A549 (cell line): ENCODE measurements around the gene DAGLB.

Experiments used
- BHLHE40 ChIP-seq: IDR thresholded peaks from 2 replicates; pipeline ENCODE4 v1.6.1; 2012; ENCODE audit warnings: low read depth, low read length, inconsistent platforms
- JUN ChIP-seq, 2 experiments: fragments of >200 bp; sonication (Bioruptor Twin); formaldehyde crosslinking; IDR thresholded peaks; 2 replicates in 1 of 2; 3 replicates in 1 of 2; pipeline ENCODE4 v1.6.1; 2016 to 2017
- MAFK ChIP-seq: fragments of 450-650 bp; IDR thresholded peaks from 2 replicates; pipeline ENCODE4 v1.6.1; 2014; ENCODE audit not compliant: partially characterized antibody
- SMC3 ChIP-seq: fragments of >200 bp; sonication (Bioruptor Twin); formaldehyde crosslinking; IDR thresholded peaks from 3 replicates; pipeline ENCODE4 v1.6.1; 2018; ENCODE audit warnings: inconsistent platforms
- TF ChIP-seq, protein P1 (sequence below): fragments of 150-350 bp; IDR thresholded peaks from 2 replicates; pipeline ENCODE4 v1.6.1; 2014; ENCODE audit warnings: low read depth, mild to moderate bottlenecking, low read length
- TF ChIP-seq, protein P2 (sequence below): fragments of >200 bp; sonication (Bioruptor Twin); formaldehyde crosslinking; IDR thresholded peaks from 3 replicates; pipeline ENCODE4 v1.5.1; 2016
- TF ChIP-seq, protein P3 (sequence below): IDR thresholded peaks from 2 replicates; pipeline ENCODE4 v1.6.1; 2012

DNA sequence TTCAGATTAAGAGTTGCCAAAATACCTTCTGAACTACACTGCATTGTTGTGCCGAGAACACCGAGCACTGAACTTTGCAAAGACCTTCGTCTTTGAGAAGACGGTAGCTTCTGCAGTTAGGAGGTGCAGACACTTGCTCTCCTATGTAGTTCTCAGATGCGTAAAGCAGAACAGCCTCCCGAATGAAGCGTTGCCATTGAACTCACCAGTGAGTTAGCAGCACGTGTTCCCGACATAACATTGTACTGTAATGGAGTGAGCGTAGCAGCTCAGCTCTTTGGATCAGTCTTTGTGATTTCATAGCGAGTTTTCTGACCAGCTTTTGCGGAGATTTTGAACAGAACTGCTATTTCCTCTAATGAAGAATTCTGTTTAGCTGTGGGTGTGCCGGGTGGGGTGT lies 45.0 kb downstream of the DAGLB start:
- TF ChIP-seq MAFK, result no peak
- TF ChIP-seq, protein P1, sequence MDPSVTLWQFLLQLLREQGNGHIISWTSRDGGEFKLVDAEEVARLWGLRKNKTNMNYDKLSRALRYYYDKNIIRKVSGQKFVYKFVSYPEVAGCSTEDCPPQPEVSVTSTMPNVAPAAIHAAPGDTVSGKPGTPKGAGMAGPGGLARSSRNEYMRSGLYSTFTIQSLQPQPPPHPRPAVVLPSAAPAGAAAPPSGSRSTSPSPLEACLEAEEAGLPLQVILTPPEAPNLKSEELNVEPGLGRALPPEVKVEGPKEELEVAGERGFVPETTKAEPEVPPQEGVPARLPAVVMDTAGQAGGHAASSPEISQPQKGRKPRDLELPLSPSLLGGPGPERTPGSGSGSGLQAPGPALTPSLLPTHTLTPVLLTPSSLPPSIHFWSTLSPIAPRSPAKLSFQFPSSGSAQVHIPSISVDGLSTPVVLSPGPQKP, result no peak
- no peak for TF ChIP-seq BHLHE40
- TF ChIP-seq, protein P2, sequence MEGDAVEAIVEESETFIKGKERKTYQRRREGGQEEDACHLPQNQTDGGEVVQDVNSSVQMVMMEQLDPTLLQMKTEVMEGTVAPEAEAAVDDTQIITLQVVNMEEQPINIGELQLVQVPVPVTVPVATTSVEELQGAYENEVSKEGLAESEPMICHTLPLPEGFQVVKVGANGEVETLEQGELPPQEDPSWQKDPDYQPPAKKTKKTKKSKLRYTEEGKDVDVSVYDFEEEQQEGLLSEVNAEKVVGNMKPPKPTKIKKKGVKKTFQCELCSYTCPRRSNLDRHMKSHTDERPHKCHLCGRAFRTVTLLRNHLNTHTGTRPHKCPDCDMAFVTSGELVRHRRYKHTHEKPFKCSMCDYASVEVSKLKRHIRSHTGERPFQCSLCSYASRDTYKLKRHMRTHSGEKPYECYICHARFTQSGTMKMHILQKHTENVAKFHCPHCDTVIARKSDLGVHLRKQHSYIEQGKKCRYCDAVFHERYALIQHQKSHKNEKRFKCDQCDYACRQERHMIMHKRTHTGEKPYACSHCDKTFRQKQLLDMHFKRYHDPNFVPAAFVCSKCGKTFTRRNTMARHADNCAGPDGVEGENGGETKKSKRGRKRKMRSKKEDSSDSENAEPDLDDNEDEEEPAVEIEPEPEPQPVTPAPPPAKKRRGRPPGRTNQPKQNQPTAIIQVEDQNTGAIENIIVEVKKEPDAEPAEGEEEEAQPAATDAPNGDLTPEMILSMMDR, result no peak
- no peak for TF ChIP-seq JUN (IDR thresholded peaks at IDR 0.05)
- TF ChIP-seq, protein P3, sequence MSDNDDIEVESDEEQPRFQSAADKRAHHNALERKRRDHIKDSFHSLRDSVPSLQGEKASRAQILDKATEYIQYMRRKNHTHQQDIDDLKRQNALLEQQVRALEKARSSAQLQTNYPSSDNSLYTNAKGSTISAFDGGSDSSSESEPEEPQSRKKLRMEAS, result no peak
- TF ChIP-seq SMC3, result no peak
